ENCODE results near the gene CDV3.

CDV3 gene

DNA sequence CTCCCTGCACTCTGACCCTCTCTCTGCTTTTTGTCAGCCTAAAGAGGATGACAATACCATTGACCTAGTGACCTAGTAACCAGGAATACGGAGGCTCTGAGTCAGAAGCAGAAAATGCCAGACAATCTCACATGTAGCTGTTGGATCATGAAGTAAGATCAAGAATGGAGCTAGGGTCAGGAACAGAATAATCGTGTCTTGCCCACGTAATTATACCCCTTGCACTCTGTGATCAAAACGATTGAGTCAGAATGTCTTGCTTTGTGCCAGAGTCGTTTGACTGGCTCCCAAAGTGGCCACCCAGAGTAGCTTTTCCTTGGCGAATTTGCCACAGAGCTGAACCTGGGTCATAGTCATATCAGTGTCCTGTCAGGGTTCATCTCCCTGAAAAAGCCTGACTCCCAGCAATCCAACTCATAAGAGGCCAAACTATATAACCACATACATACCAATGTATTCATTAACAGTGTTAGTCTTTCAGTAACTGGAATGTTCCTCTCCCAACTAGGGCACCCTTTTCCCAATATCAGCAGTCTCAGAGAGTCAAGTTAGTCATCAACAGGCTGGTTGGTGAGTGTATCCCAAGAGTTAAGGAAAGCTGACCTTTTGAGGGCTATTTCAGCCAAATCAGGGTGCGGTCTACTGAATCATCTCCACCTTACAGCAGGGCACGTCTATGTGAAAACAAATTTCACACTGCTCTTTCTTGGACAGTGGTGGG, 5.0 kb upstream of the CDV3 start:
- DNase-seq (ENCODE audit: low read depth): peak; percentile 92

DNA sequence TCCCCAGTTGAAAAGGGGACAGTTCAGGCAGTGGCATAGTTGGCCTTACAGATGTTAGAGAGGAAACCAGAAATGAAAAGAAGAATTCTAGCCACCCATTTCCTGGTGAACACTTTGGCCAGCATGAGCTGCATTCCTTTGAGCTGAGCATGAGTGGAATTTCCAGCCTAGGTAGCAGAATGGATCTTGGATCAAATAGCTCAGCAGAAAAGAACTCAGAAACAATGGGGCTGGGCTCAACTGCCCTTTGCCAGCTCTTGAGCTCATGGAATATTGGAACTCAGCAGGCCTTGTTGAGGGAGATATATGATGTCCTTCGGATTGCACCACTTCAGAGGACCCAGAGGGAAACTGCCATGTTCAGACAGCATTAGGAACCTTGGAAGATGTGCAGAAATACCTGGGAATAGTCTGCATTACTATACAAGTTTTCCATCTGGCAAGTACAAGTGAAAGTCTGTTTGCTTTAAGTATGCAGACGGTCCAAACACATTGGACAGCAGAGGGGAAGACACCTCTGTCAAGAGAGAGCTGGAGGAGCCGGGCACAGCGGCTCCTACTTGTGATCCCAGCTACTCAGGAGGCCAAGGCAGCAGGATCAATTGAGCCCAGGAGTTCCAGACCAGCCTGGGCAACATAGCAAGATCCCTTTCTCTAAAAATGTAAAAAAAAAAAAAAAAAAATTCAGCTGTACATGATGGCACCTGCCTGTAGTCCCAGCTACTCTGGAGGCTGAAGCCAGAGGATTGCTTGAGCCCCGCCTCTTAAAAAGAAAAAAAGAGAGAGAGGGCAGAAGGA, 3.1 kb upstream of the CDV3 start:
- peak; percentile 71 for DNase-seq (ENCODE audit: low read depth)

DNA sequence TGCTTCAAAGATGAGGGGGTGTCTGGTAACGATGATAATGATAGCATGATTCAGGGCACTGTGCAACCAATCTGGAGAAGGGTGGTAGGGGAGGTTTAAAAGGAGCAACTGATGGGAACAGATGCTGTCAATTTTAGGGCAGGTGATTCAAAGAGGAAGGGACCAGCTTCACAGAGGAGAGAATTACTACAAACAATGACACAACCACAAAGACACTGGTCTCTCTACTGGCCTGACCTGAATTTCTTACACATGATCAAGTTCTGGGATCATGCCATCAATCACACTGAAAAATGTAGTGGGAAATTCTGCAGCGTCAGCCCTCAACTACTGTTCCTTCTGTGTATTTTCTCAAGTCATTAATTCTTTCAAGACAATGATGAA, 2.6 kb upstream of the CDV3 start:
- peak; percentile 45 for DNase-seq (ENCODE audit: low read depth)

DNA sequence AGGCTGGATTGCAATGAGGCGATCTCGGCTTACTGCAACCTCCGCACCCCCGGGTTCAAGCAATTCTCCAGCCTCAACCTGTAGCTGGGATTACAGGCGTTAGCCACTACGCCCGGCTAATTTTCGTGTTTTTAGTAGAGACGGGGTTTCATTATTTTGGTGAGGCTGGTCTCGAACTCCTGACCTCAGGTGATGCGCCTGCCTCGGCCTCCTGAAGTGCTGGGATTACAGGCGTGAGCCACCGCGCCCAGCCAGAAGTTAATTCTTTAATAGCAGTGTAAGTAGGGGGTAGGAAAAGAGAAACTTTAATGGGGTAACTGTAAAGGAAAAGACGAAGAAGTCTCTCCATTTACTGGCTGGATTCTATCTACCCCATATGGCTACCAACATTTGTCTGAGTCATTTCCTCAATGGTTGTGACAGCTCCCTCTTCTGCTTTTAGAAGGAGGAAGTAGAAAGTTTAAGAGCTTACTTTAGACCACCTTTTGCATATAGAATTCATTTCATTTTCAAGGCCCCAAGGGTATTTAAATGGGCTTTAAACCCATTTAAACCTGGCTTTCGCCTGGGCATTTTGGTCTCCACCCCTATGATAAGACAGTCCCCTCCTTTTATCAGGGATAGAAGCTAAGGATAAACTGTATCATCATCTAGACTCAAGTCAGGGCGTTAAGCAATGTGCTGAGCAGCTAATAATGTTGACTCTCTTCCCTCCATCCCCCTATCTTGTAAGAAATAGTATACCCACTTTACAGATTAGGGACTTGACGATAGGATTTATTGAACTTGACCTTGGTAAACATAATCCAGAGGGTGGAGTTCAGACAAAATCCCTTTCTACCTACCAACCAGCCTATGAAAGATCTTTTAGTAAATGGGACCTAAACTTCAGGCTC, 1.1 kb upstream of the CDV3 start:
- peak; percentile 37 for DNase-seq (ENCODE audit: low read depth)

DNA sequence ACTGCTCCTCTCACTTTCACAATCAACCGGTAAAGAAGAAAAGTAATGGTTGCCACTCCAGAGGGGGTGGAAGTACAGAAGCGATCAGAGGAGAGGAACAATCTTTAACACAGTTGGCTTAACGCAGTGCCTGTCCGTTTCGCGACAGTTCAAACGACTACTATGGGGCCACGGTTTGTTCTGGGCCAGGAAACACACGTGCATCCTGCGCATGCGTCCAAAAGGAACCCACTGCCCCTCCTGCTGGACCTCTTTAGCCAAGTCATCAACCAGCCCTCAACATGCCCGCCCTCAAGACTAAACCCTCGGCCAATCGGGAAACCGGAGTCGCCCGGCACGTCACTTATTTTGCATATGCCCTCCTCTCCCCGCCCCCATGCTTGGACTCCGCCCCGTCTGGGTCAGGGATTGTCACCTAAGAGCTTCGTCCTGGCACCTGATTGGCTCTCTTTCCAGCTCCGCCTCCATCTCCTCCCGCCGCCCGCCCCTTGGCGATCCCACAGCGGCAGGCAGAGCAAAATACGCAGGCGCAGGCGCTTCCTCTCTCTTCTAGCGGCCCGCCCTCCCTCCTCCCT, 345 bp upstream of the CDV3 start:
- peak; percentile 100 for DNase-seq (ENCODE audit: low read depth)

DNA sequence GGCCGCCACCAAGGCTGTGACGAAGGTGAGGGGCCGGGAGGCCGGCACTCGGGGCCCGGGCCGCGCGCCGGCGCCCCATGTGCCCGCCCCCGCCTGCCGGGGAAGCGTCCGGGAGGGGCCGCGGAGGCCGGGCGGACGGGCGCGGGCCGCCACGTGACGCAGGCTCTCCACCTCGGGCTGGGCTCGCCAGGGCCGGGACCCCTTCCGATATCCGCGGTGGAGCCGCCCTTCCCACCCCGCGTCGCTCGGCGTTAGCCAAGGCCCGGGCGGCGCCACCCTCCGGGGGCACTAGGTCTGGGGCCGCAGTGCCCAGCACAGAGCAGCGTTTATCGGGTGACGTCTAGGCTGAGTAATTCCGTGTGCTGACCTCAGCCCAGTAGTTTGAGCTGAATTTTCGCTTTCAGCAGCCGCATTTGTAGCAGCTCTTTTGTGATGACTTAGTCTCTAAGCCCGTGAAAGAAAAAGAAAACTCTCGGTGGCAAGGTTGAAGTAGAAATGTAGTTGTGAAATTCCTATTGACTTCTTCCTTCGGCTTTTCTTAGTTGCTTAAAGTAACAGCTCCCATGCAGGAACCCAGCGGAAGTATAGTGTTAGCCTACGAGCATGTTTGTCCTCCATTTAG, 885 bp downstream of the CDV3 start:
- DNase-seq (ENCODE audit: low read depth): peak; percentile 83

DNA sequence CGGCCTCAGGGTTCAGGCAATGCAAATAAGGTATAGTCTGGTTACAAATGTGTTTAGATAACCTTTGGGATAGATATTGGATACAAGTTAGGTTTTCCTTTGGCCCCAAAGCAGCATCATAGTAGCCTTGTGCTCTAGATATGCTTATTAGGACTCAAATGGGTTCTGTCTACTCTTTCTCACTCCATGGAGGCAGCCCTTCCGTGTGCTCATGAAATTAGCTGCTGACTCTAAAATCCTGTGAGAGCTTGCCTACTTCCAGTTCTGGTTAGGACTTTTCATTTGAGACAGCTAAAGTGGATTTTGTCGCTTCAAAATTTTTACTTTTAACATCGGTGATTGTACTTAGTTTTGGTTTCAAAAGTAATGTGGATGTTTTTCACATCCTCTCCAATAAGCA, 1.6 kb downstream of the CDV3 start:
- no peak for DNase-seq (ENCODE audit: low read depth)

DNA sequence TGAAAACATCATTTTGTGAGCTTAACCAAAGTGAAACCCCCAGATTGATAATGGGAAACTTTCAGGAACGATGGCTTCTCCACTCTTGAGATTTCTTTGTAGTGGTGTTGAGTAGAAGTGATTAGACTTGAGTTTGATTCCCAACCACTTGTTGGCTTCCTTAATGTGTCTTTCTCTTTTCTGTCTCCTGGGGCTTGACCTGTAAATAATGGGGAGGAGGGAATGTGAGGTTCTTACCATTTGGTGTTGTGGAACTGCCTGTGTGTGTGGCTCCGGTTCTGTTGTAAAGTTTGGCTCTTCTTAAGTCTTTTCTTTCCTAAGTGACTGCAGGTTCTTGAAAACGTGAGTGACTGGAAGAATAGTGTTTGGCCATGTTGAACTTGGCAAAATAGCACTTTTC, 2.7 kb downstream of the CDV3 start:
- DNase-seq (ENCODE audit: low read depth): no peak

DNA sequence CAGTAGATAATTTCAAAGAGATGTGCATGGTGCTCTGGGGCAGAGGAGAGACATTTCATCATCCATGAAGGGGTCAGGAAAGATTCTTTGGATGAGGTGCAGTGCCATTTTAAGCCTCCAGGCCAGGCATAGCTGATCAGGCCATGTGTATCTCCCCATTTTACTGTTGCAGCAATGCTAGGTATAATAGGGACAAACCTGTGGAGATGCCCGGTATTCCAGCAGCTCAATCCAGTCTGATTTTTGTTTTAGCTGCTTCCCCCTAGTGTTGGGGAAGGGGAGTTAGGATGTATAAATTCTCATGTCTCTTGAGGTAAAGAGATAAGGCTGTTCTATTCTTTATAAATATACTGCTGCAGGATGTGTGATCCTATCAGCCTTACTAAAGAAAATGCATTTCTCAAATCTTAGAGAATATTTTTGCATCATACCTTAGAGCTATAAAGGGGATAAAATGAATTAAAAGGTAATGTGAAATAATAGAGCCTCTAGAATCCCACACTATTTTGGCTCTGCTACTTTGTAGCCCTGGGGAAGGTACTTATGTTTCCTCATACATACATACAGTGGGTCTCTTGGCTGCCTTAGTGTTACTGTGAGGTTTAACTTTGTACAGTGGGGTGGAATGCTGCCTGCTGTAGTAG, 5.2 kb downstream of the CDV3 start:
- DNase-seq (ENCODE audit: low read depth): peak; percentile 55

DNA sequence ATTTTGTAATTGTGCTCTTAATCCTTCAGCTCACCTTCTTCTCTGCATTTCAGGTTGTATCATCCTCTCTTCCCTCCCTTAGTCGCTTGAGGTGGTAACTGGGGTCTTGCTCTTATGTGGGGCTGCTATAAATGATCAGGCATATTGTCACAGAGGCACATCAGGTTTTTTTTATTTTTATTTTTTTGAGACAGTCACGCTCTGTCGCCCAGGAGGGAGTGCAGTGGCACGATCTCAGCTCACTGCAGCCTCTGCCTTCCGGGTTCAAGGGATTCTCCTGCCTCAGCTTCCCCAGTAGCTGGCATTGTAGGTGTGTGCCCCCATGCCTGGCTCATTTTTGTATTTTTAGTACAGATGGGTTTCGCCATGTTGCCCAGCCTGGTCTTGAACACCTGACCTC, 9.9 kb downstream of the CDV3 start:
- DNase-seq (ENCODE audit: low read depth): no peak

DNA sequence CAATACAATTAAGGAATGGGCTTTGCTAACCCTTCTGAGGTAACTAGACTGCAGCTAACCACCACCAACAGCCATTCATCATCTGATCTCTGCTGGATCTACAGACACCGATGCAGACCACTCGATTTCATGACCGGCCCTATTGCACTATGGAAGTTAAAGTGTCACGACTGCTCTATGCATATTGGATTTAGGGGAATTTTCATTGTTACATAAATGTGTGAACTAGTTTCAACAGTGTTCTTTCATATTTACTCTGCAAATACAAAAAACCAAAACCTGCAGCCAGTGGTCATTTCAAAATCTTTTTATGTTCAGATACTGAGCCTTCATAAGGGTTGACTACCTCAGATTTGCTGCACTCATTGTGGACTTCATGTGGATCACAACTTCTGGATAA, 14.5 kb downstream of the CDV3 start:
- DNase-seq (ENCODE audit: low read depth): no peak

DNA sequence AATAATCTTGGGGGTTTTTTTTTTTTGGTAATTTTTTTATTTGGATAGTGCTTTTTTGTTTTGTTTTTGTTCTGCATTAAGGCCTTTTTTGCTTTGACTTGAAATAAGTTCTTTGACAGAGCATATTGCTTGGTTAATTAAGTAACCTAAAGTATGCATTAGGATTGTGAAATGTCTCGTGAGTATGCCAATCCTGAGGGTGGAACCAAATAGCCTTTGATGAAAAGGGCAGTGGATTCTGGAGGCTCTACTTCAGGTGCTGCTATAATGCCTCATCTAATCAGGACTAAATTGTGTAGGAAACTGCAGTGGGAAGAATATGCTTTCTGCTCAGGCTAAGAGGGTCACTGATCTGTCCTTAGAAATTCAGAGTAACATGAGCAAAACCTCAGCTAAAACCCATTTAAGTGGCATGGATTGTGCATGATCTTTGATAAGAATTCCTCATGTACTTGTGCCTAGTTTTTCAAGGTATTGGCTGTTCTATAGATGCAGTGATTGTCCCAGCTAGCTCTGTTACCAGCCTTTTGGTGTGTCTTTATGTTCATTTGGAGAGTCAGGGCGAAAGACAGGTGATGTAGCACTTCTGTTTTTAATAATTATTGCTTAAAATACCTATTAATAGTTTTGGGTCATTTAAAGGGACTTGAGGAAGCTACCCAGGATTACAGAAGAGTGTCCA, 15.4 kb downstream of the CDV3 start:
- DNase-seq (ENCODE audit: low read depth): no peak

DNA sequence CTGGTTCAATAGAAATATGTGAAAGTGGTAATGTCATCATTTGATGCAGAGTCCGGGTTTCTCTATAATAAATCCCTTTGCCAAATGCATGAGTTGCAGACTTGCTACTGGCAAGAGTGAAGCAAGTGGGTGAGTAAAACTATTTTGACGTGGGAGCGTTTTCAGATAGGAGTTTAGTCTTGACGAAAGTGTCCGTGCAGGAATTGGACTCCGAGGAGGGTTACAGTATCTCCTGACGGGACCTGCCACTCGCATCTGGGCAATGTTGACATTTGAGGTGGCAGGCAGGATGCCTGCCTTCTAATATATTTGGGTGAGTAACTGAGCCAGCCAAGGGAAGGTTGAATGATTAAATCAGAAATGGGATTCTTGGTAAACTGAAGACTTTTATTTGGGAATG, 16.0 kb downstream of the CDV3 start:
- DNase-seq (ENCODE audit: low read depth): no peak

DNA sequence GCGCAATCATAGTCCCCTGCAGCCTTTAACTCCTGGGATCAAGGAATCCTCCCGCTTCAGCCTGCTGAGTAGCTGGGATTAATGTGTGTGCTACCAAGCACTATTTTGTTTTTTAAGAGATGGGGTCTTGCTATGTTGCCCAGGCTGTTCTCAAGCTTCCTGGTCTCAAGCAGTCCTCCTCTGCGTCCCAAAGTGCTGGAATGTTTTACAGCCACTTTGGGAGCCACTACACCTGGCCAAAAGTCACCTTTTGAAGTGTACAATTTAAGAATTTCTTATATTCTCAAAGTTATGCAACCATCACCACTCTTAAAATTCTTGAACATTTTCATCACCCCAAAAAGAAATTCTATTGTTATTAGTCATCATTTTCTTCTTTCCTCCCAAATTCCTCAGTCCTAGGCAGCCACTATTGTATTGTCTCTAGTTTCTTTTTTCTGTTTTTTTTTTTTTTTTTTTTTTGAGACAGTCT, 17.8 kb downstream of the CDV3 start:
- no peak for DNase-seq (ENCODE audit: low read depth)

DNA sequence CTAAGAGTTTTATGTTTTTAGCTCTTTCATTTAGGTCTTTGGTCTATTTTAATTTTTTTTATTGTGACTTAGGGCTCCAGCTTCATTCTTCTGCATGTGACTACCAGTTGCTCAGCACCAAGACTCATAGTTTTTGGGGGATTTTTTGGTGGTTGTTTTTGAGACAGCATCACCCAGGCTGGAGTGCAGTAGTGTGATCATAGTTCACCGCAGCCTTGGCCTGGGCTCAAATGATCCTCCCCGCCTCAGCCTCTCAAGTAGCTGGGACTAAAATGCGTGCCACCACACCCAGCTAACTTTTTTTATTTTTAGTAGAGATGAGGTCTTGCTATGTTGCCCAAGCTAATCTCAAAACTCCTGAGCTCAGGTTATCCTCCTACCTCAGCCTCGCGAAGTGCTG, 19.4 kb downstream of the CDV3 start:
- no peak for DNase-seq (ENCODE audit: low read depth)

DNA sequence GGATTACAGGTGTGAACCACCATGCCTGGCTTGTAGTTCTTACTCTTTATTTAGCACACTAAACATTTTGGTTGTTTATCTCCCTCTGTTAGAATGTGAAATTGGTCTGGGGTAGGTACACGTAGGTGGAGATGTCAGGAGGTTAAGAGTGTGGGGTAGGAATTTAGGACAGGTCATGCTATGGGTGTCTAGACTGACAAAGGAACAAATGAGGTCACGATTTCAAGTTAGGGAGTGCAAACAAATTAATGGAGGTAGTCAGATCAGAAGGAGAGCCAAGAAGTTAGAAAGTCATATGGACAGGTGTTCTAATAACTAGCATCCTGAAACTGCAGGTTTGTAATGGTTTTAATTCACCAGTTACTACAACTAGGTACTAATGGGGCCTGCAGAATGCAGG, 19.8 kb downstream of the CDV3 start:
- no peak for DNase-seq (ENCODE audit: low read depth)

DNA sequence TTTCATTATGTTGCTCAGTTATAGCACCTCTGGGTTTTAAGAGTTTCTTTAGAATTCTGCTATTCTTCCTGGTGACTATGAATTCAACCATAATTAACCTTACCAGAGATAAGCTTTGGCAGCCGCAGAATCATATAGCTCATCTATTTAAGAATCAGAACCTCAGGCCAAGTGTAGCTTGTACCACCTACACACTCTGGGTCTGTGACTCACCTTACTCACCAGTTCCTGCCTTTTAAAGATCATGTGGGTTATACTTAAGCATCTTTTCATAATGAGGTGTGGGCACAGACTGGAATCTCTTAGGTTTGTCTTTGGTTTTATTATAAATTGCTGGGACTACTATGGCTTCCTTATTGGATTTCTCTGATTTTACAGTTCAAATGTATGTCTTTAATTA, 21.9 kb downstream of the CDV3 start:
- DNase-seq (ENCODE audit: low read depth): peak; percentile 59

DNA sequence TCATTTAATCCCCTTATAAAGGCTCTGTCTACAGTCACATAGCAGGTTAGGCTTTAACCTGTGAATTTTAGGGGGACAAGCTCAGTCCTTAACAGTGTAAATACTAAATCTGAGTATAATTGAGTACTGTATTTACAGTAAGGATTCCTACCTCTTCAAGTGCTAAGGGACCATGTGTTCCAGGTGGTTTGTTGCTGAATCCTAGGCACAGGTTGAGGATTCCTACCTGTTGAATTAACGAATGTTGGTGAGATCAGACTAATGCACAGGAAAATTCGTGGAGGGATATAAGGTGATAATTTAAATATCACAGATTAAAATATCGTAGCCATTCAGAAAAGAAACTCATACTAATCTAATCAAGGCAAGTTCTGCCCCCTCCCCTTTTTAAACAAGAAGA, 24.9 kb downstream of the CDV3 start:
- DNase-seq (ENCODE audit: low read depth): no peak

DNA sequence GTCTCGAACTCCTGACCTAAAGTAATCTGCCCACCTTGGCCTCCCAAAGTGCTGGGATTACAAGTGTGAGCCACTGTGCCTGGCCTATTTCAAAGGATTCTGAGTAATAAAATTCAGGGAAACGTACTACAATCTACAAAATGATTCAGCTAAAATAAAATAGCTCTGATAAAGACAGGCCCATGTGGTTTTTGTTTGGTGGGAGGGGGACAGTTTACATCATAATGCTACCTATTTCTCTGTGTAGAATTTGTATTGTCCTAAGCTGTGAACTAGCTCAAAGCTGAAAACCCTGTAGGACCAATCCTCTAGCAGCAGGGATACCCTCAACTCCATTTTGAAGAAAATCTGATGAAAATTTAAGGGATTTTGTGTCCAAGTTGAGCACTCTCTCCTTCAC, 25.8 kb downstream of the CDV3 start:
- no peak for DNase-seq (ENCODE audit: low read depth)

DNA sequence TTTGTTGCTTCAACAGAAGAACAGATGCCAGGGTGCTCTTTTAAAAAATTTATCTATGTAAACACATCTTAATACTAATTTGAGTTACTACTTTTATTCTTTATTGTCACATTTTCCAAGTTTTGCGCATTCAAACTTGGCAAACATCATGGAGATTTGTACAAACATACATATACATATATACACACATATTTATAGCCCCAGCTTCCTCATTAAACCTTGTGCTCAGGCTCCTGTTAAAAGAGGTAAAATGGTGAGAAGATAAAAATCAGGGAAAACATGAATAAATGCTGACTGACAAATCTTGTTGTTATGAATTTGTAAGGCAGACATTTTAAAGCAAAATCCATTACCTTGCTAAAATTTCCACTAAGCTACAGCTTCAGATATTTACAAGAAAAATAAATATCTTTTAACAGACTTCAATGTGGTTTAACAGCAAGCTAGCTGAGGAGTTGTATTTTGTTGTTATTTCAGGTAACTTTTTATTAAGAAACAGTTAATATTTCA, 27.1 kb downstream of the CDV3 start:
- no peak for DNase-seq (ENCODE audit: low read depth)
